Measurements from ENCODE around the gene CDH13. TPM values are rescaled to one million over a fixed set of nuclear protein-coding genes. Genes with fewer than 3 reads are reported as not detected.

Gene CDH13
- total and polyA plus RNA-seq, 10 of the 15 experiments (the other 5 are each of a cell fraction or from before 2014, with no cell fraction given) = under 0.01 to 0.05 TPM; not detected in 8

DNA sequence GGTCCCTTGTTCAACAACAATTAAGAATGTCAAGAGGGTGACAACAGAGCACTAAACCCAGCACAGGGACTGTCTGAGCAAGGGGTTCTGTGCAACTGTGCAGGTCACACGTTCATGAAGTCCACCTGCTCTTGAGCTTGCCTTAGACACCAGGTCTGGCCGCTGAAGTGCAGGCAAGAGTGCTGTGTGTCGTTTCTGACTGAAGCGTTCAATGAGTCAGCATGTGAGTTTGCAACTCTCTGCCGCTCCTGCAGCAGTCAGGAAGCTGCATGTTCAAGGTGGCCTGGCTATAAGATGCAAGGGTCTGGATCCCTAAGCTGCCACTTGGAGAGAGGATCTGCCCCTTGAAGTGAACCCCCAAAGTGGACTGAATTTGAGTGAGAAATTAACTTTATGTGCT is 848.3 kb downstream of the CDH13 start:
- no peak for TF ChIP-seq IRF4 (IDR thresholded peaks at IDR 0.05; ENCODE audit: low read depth, low read length)
- no peak for TF ChIP-seq DPF2 (IDR thresholded peaks at IDR 0.05)
- TF ChIP-seq SREBF2 (IDR thresholded peaks at IDR 0.05; ENCODE audit: low read length) = no peak
- TF ChIP-seq ZBTB33 (IDR thresholded peaks at IDR 0.05) = no peak
- TF ChIP-seq CBFB (IDR thresholded peaks at IDR 0.05; ENCODE audit: low read depth) = no peak
- no peak for TF ChIP-seq WRNIP1 (IDR thresholded peaks at IDR 0.05; ENCODE audit: borderline replicate concordance, low read depth, low read length)
- TF ChIP-seq PRDM15 (CRISPR knock-in tag; IDR thresholded peaks at IDR 0.05) = no peak
- no peak for TF ChIP-seq CUX1 (IDR thresholded peaks at IDR 0.05; ENCODE audit: insufficient replicate concordance, low read depth, low read length)
- H3K9ac ChIP-seq (ENCODE audit: control insufficient read depth, insufficient read depth, low read length) = no peak overlapping the region
- no peak overlapping the region for H2AFZ ChIP-seq (ENCODE audit: control insufficient read depth, low read depth, low read length)
- ChIA-PET CTCF (no interaction called here), SMC1A (ENCODE audit: uncharacterized antibody, unreplicated experiment) (no interaction called here), POLR2A (no interaction called here), RAD21 (ENCODE audit: unreplicated experiment) (no interaction called here)
- no peaks in the 10 kb centered on the region for H4K20me1 ChIP-seq (ENCODE audit: control insufficient read depth, insufficient read depth)
- no peaks in the 10 kb centered on the region for H3K79me2 ChIP-seq (ENCODE audit: control insufficient read depth, insufficient read depth, low read length)
- H3K4me3 ChIP-seq = no peak overlapping the region
- H3K9me3 ChIP-seq (replicated peaks; ENCODE audit: control insufficient read depth, insufficient read depth, low read length) = no peaks in the 10 kb centered on the region
- DNase-seq (ENCODE audit: low read depth, low spot score) (no peak), FAIRE-seq (no peak), ATAC-seq (no peak)
- in situ Hi-C loops (cut with MboI) (no loop called here), intact Hi-C loops (cut with micrococcal nuclease; ENCODE audit: unreplicated experiment) (no loop called here)
- no peaks in the 10 kb centered on the region for H3K4me1 ChIP-seq (ENCODE audit: control insufficient read depth, insufficient read depth, low read length)
- WGBS (ENCODE audit: insufficient coverage, insufficient replicate concordance, low lambda C conversion rate, missing lambda C conversion rate) = 35% methylated on average over 5 of the region's 5 CpGs
- no TSS peak for BruUV-seq (replicated peaks)
- H3K27ac ChIP-seq (ENCODE audit: control insufficient read depth, insufficient read depth) = no peak overlapping the region
- no peaks in the 10 kb centered on the region for H3K36me3 ChIP-seq (ENCODE audit: control insufficient read depth in 2 of 2, insufficient read depth in 2 of 2, low read length in 1 of 2)
- no peak overlapping the region for H3K4me2 ChIP-seq (ENCODE audit: control insufficient read depth, insufficient read depth)
- H3K27me3 ChIP-seq (replicated peaks in 1 of 2; ENCODE audit: control insufficient read depth in 2 of 2, insufficient read depth in 2 of 2, low read length in 1 of 2) = peaks cover 0 to 2% of the 10 kb centered on the region in 2 experiments; a peak in 1 of 4 replicates
